Osteocyte (in vitro differentiated cells): ENCODE data around the gene ACRV1. TPM values are rescaled to one million over a fixed set of nuclear protein-coding genes. Genes with fewer than 3 reads are reported as not detected.

ENCODE experiments used
- DNase-seq: peaks from one replicate; pipeline ENCODE4 v3.0.0; 2021; ENCODE audit warnings: mixed read lengths; ENCODE audit not compliant: unreplicated experiment; ENCODE audit errors: extremely low spot score
- H3K27ac Mint-ChIP-seq: one replicate; pipeline ENCODE4 v1.8.0; 2021; ENCODE audit warnings: mild to moderate bottlenecking, mixed read lengths; ENCODE audit not compliant: unreplicated experiment
- H3K27me3 Mint-ChIP-seq: one replicate; pipeline ENCODE4 v1.8.0; 2021; ENCODE audit warnings: mixed read lengths; ENCODE audit not compliant: unreplicated experiment
- H3K36me3 Mint-ChIP-seq: one replicate; pipeline ENCODE4 v1.8.0; 2021; ENCODE audit warnings: mixed read lengths; ENCODE audit not compliant: unreplicated experiment
- H3K4me1 Mint-ChIP-seq: one replicate; pipeline ENCODE4 v1.8.0; 2021; ENCODE audit warnings: mixed read lengths; ENCODE audit not compliant: unreplicated experiment
- H3K4me3 Mint-ChIP-seq: one replicate; pipeline ENCODE4 v1.8.0; 2021; ENCODE audit warnings: mild to moderate bottlenecking, moderate library complexity, mixed read lengths; ENCODE audit not compliant: unreplicated experiment
- H3K9me3 Mint-ChIP-seq: one replicate; pipeline ENCODE4 v1.8.0; 2021; ENCODE audit warnings: mixed read lengths; ENCODE audit not compliant: unreplicated experiment
- total RNA-seq: library from RNA; stranded (reverse); gene quantifications from 2 replicates; pipeline ENCODE4 v1.2.1, GENCODE V29; 2021
- TF ChIP-seq, protein P1 (sequence below): fragments of 200-600 bp; sonication (generic); IDR thresholded peaks from 2 replicates; pipeline ENCODE4 v1.5.0; 2021; ENCODE audit warnings: antibody characterized with exemption, mild to moderate bottlenecking, moderate library complexity

The ACRV1 gene
- total RNA-seq, 1 donor from 2014 or later, result not detected

- DNase-seq, result no peak
- Mint-ChIP-seq H3K27me3 (no peaks in the 10 kb centered on the region), H3K27ac (peak overlapping the region; percentile 86), H3K4me1 (peaks cover 42% of the 10 kb centered on the region), H3K4me3 (peak overlapping the region; percentile 82), H3K9me3 (no peaks in the 10 kb centered on the region), H3K36me3 (peaks cover 14% of the 10 kb centered on the region)
- TF ChIP-seq, protein P1, sequence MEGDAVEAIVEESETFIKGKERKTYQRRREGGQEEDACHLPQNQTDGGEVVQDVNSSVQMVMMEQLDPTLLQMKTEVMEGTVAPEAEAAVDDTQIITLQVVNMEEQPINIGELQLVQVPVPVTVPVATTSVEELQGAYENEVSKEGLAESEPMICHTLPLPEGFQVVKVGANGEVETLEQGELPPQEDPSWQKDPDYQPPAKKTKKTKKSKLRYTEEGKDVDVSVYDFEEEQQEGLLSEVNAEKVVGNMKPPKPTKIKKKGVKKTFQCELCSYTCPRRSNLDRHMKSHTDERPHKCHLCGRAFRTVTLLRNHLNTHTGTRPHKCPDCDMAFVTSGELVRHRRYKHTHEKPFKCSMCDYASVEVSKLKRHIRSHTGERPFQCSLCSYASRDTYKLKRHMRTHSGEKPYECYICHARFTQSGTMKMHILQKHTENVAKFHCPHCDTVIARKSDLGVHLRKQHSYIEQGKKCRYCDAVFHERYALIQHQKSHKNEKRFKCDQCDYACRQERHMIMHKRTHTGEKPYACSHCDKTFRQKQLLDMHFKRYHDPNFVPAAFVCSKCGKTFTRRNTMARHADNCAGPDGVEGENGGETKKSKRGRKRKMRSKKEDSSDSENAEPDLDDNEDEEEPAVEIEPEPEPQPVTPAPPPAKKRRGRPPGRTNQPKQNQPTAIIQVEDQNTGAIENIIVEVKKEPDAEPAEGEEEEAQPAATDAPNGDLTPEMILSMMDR, result no peak
Measured at GRCh38 chr11:125625225-125625629, 55.4 kb downstream of the ACRV1 start.

DNA sequence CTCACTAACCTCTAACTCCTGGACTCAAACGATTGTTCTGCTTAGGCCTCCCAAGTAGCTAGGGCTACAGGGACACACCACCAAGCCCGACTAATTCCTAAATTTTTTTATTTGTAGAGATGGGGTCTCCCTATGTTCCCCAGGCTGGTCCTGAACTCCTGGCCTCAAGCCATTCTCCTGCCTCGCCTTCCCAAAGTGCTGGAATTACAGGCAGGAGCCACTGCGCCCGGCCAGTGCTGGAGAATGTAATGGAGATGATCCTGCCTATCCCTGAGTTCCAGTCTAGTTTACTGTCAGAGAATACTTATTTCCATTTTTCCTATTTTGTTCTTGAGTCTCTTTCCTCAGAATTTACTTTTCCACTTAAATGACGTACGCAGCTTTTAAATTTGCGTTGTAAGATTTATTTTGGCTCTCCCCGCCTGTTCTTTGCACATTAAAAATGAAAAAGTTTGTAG is 55.9 kb downstream of the ACRV1 start, which contains the start of gene CHEK1:
TSS of gene CHEK1 (plus strand) at position 408 of the 458 bp plus-strand sequence. CDS start 1,606 bp downstream, outside the sequence.
- Mint-ChIP-seq H3K27me3 (no peaks in the 10 kb centered on the region), H3K9me3 (no peaks in the 10 kb centered on the region), H3K4me1 (peaks cover 42% of the 10 kb centered on the region), H3K36me3 (peaks cover 17% of the 10 kb centered on the region), H3K27ac (peak within 1 kb of the TSS; percentile 86), H3K4me3 (peak within 1 kb of the TSS; percentile 82)
- no peak for DNase-seq
- TF ChIP-seq, protein P1, result no peak

DNA sequence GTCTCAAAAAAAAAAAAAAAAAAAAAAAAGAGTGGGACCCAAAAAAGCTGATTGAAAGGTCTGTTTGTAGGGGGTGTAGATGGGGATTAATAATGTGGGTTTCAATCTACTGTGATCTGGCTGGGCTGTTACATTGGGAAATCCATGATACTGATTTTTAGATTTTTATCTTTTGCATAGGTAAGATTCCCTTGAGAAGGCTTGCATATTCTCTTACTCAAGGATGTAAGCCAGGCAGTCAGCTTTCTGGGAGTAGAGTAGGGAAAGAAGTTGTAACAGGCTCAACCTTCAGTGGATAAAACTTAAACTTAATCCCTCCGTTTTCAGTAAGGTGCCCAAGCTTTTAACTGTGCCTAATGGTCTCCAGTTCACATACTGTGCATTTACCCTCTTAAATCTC is 57.6 kb downstream of the ACRV1 start:
- Mint-ChIP-seq H3K27me3 (no peaks in the 10 kb centered on the region), H3K36me3 (peaks cover 25% of the 10 kb centered on the region), H3K4me1 (peaks cover 42% of the 10 kb centered on the region), H3K9me3 (no peaks in the 10 kb centered on the region), H3K4me3 (no peak overlapping the region), H3K27ac (no peak overlapping the region)
- TF ChIP-seq, protein P1, result no peak
- DNase-seq, result no peak

DNA sequence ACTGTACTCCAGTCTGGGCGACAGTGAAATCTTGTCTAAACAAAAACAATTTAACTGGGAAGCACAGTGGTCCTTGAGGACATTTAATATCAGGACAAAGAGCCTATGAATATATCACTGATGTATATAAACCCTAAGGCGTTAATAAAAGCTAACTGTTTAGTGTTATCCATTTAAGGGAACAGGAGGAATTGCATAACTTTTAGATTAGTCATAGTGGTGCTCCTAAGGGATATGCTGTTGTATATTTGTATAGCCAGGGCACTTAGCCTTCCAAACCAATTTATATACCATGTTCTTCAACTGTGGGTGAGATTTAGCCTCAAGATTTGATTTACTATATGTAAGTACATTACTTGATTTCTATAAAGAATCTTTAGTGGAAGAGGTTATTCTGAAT is 58.7 kb downstream of the ACRV1 start:
- H3K4me3 Mint-ChIP-seq, result no peak overlapping the region
- H3K9me3 Mint-ChIP-seq, result no peaks in the 10 kb centered on the region
- TF ChIP-seq, protein P1, result no peak
- H3K36me3 Mint-ChIP-seq, result peaks cover 27% of the 10 kb centered on the region
- DNase-seq, result no peak
- peak overlapping the region; percentile 79 for H3K27ac Mint-ChIP-seq
- H3K4me1 Mint-ChIP-seq, result peaks cover 33% of the 10 kb centered on the region
- H3K27me3 Mint-ChIP-seq, result no peaks in the 10 kb centered on the region

Other genes starting within 250 kb of the ACRV1 start
- gene FEZ1, start 184.6 kb downstream of the ACRV1 start, total RNA-seq, result 35.4 and 35.7 TPM in 2 replicates
- gene EI24, start 111.4 kb downstream of the ACRV1 start, total RNA-seq, result 83.6 and 90.7 TPM in 2 replicates
- 226 and 229 TPM in 2 replicates for gene STT3A, start 88.0 kb downstream of the ACRV1 start, total RNA-seq
- gene CHEK1, start 55.7 kb downstream of the ACRV1 start, total RNA-seq, result 17.5 and 23.1 TPM in 2 replicates
- gene PATE1, start 65.4 kb upstream of the ACRV1 start, total RNA-seq, result not detected in 2 replicates
- gene PATE2, start 98.0 kb upstream of the ACRV1 start, total RNA-seq, result not detected in 2 replicates
- not detected in 2 replicates for gene PATE3, start 107.3 kb upstream of the ACRV1 start, total RNA-seq
- not detected in 2 replicates for gene PATE4, start 152.5 kb upstream of the ACRV1 start, total RNA-seq
- gene HYLS1, start 206.8 kb upstream of the ACRV1 start, total RNA-seq, result 4.5 and 5.1 TPM in 2 replicates
- 10.5 and 14.6 TPM in 2 replicates for gene PUS3, start 222.4 kb upstream of the ACRV1 start, total RNA-seq
- gene DDX25, start 223.7 kb upstream of the ACRV1 start, total RNA-seq, result not detected in 2 replicates